PFSK-1 (cell line): Measurements from ENCODE around the gene USE1. TPM values are rescaled to one million over a fixed set of nuclear protein-coding genes. Genes with fewer than 3 reads are reported as not detected.
A peak's percentile ranks its signal among the peaks of the same experiment; 100 is the strongest.

Experiments used
- FOXP2 ChIP-seq: optimal IDR thresholded peaks from 2 replicates; pipeline ENCODE3; 2011; ENCODE audit warnings: borderline replicate concordance, control low read depth, inconsistent platforms; ENCODE audit not compliant: insufficient read depth; ENCODE audit errors: extremely low read length, extremely low read depth
- POLR2AphosphoS5 ChIP-seq: IDR thresholded peaks from 2 replicates; pipeline ENCODE4 v1.6.1; 2012; ENCODE audit warnings: low read depth, mild to moderate bottlenecking, control low read depth, low read length, moderate library complexity
- SIN3A ChIP-seq: IDR thresholded peaks from 2 replicates; pipeline ENCODE4 v1.6.1; 2012; ENCODE audit warnings: mild to moderate bottlenecking, low read length, moderate library complexity, borderline replicate concordance; ENCODE audit not compliant: insufficient read depth
- TAF1 ChIP-seq: IDR thresholded peaks from 2 replicates; pipeline ENCODE4 v1.6.1; 2012; ENCODE audit warnings: low read length, control low read depth, borderline replicate concordance; ENCODE audit not compliant: insufficient read depth
- polyA plus RNA-seq: library from polyadenylated mRNA; unstranded; fragments of >200 nt; gene quantifications from one replicate; pipeline ENCODE4 v1.2.1, GENCODE V29; 2012; ENCODE audit warnings: low read depth, missing spikeins; ENCODE audit not compliant: insufficient read length
- TF ChIP-seq, protein P1 (sequence below), 2 experiments: IDR thresholded peaks; 2 replicates each; pipeline versions ENCODE4 v1.6.1 to v1.8.0; 2011 to 2012; ENCODE audit warnings: low read depth in 2 of 2, low read length in 2 of 2, control low read depth in 1 of 2, inconsistent platforms in 1 of 2, mild to moderate bottlenecking in 1 of 2, moderate library complexity in 1 of 2; ENCODE audit not compliant: insufficient read depth in 1 of 2

USE1 gene
- polyA plus RNA-seq: 60.3 TPM

DNA sequence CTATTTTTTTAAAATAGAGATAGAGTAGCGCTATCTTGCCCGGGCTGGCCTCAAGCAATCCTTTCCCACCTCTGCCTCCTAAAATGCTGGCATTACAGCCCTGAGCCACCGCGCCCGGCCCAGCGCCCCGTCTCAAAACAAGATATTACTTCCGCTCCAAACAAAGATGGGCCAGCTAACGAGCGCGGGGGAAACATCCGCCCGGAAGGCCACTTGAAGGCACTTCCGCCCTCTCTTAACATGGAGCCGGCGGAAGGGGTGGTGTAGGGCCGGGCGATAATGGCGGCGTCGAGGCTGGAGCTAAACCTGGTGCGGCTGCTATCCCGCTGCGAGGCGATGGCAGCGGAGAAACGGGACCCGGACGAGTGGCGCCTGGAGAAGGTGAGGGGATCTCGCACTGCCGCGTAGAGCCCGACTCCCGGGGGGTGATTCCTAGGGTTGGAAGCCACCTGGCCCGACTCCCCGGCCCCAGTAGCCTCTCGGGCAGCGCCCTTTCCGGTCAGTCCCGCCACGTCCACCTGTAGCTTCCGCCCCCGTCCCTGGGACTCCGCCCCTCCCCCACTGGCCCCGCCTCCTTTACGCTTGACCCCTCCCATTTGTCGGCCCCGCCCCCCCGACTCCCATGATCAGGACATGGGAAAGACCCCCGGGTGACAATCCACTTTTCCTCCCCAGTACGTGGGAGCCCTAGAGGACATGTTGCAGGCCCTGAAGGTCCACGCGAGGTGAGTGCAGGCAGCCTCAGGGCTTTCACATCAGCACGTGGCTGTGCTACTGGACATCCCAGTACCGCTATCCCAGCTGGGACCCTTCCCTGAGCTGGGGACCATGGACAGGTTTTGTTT, at the start of gene USE1:
Gene USE1 (plus strand): TSS at position 231 of the 845 bp plus-strand sequence. CDS start 49 bp downstream, at position 280.
- peak; percentile 85 for TF ChIP-seq POLR2AphosphoS5
- peak; percentile 95 for TF ChIP-seq TAF1
- peak; percentile 75 for TF ChIP-seq FOXP2
- TF ChIP-seq, protein P1, sequence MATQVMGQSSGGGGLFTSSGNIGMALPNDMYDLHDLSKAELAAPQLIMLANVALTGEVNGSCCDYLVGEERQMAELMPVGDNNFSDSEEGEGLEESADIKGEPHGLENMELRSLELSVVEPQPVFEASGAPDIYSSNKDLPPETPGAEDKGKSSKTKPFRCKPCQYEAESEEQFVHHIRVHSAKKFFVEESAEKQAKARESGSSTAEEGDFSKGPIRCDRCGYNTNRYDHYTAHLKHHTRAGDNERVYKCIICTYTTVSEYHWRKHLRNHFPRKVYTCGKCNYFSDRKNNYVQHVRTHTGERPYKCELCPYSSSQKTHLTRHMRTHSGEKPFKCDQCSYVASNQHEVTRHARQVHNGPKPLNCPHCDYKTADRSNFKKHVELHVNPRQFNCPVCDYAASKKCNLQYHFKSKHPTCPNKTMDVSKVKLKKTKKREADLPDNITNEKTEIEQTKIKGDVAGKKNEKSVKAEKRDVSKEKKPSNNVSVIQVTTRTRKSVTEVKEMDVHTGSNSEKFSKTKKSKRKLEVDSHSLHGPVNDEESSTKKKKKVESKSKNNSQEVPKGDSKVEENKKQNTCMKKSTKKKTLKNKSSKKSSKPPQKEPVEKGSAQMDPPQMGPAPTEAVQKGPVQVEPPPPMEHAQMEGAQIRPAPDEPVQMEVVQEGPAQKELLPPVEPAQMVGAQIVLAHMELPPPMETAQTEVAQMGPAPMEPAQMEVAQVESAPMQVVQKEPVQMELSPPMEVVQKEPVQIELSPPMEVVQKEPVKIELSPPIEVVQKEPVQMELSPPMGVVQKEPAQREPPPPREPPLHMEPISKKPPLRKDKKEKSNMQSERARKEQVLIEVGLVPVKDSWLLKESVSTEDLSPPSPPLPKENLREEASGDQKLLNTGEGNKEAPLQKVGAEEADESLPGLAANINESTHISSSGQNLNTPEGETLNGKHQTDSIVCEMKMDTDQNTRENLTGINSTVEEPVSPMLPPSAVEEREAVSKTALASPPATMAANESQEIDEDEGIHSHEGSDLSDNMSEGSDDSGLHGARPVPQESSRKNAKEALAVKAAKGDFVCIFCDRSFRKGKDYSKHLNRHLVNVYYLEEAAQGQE (IDR thresholded peaks at IDR 0.05; ENCODE audit: insufficient read depth in 1 of 2, low read depth in 2 of 2, low read length in 2 of 2): peak in 1 of 2 experiments; percentile 27; a peak in 2 of 4 replicates
- TF ChIP-seq SIN3A: no peak; the same call in 1 of the 2 replicates

DNA sequence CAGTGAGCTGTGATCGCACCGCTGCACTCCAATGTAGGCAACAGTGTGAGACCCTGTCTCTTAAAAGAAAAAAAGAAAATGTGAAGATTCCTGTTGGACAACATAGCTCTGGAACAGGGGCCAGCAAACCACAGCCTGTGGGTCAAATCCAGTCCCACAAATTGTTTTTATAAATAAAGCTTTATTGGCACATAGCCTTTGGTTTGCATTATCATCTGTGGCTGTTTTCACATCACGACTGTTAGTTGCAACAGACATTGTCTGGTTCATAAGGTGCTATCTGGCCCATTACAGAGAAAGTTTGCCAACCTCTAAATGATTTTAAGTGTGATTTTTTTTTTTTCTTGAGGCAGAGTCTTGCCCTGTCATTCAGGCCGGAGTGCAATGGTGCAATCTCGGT, 49.4 kb upstream of the USE1 start:
- TF ChIP-seq, protein P1 (IDR thresholded peaks at IDR 0.05; ENCODE audit: insufficient read depth in 1 of 2, low read depth in 2 of 2, low read length in 2 of 2): no peak
- TF ChIP-seq FOXP2 (no peak), SIN3A (no peak), POLR2AphosphoS5 (no peak), TAF1 (no peak)

DNA sequence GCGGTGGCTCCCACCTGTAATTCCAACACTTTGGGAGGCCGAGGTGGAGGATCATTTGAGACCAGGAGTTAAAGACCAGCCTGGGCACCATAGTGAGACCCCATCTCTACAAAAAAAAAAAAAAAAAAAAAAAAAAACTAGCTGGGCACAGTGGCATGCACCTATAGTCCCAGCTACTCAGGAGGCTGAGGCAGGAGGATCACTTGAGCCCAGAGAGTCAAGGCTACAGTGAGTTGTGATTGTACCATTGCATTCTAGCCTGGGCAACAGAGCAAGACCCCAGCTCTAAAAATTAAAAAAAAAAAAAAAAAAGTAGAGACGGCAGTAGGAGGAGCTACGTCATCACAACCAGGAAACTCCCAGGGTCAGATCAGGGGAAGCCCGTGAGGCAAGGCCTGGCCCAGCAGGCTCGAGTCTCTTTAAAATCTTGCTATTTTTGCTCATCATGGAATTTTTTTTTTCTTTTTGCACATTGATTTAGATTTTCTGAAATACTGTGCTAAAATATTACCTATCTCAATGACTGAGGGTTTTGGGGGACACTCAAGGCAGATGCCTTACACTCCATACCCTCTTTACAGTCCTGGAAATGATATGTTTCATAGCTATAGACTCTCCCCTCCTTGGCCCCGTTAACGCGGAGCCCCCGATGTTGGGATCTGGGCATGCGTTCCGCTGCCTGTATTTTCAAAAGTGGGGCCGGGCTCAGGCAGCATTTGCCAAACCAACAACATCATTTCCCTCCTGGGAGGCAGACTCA, 44.4 kb upstream of the USE1 start:
- TF ChIP-seq POLR2AphosphoS5 (no peak), FOXP2 (no peak), TAF1 (no peak), SIN3A (no peak)
- TF ChIP-seq, protein P1 (IDR thresholded peaks at IDR 0.05; ENCODE audit: insufficient read depth in 1 of 2, low read depth in 2 of 2, low read length in 2 of 2): no peak

DNA sequence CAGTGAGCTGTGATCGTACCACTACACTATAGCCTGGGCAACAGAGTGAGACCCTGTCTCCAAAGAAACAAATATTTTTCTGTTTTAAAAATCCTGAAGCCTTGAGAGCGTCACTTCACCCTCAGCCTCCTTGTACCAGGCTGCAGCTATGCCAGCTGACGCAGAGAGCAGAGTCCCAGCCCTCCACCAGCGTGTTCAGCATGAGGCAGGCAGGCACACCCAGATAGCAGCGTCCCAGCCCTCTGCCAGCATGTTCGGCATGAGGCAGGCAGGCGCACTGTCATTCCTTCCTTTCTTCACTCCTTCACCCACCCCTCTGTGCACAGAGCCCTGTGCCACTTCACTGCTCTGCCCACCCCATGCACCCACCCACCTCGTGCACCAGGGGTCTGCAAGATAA, 43.3 kb upstream of the USE1 start:
- TF ChIP-seq FOXP2: no peak
- TF ChIP-seq, protein P1 (IDR thresholded peaks at IDR 0.05; ENCODE audit: insufficient read depth in 1 of 2, low read depth in 2 of 2, low read length in 2 of 2): no peak
- TF ChIP-seq SIN3A: no peak
- TF ChIP-seq POLR2AphosphoS5: no peak
- no peak for TF ChIP-seq TAF1
